Adrenal gland (tissue), 12 donors: ENCODE measurements around the gene KIAA1549. TPM values are rescaled to one million over a fixed set of nuclear protein-coding genes. Genes with fewer than 3 reads are reported as not detected.
"Not testable (repeated sequence)": the region's sequence is repeated elsewhere in the genome, so short reads cannot be mapped to it uniquely, and the experiment has no call there.

ENCODE experiments used
- DNase-seq, 7 donors: peaks; one replicate each; pipeline ENCODE4 v3.0.0-alpha.2; 2019 to 2020
- H3K27ac ChIP-seq, 5 donors: fragments of 200-600 bp; sonication (generic) in 4 of 5; 1 replicate in 3 of 5; 2 replicates in 2 of 5; pipeline versions ENCODE4 v1.5.1 to v1.8.0; 2016 to 2020; ENCODE audit warnings: mild to moderate bottlenecking in 1 of 5
- H3K27me3 ChIP-seq: fragments of 200-600 bp; 2 replicates; pipeline ENCODE4 v1.8.0; 2021
- H3K36me3 ChIP-seq, 2 donors: fragments of 200-600 bp; replicated peaks in 1 of 2; 1 replicate in 1 of 2; 2 replicates in 1 of 2; pipeline versions ENCODE4 v1.5.1 to v1.8.0; 2018 to 2022
- H3K4me1 ChIP-seq, 2 donors: fragments of 200-600 bp; replicated peaks in 1 of 2; 1 replicate in 1 of 2; 2 replicates in 1 of 2; pipeline versions ENCODE4 v1.5.1 to v1.8.0; 2018 to 2021
- H3K4me3 ChIP-seq, 4 donors: fragments of 200-600 bp; sonication (generic) in 3 of 4; one replicate each; pipeline ENCODE4 v1.5.1; 2016 to 2018
- H3K9me3 ChIP-seq, 3 donors: fragments of 200-600 bp; sonication (generic) in 1 of 3; replicated peaks in 1 of 3; 1 replicate in 2 of 3; 2 replicates in 1 of 3; pipeline versions ENCODE4 v1.5.1 to v1.8.0; 2016 to 2021
- CTCF ChIP-seq, 6 experiments: fragments of 450-650 bp in 4 of 6; fragments of 200-600 bp in 2 of 6; sonication (generic) in 1 of 6; IDR thresholded peaks; 1 replicate in 5 of 6; 2 replicates in 1 of 6; pipeline versions ENCODE4 v1.5.1 to v1.8.0; 2016 to 2021; ENCODE audit warnings: antibody characterized with exemption in 6 of 6, mild to moderate bottlenecking in 2 of 6, moderate library complexity in 1 of 6
- POLR2A ChIP-seq, 2 donors: fragments of 450-650 bp; IDR thresholded peaks; one replicate each; pipeline ENCODE4 v1.6.1; 2017; ENCODE audit warnings: antibody characterized with exemption in 2 of 2, mild to moderate bottlenecking in 2 of 2, moderate library complexity in 1 of 2
- WGBS, 4 donors: extraction: QIAGEN DNeasy Blood & Tissue Kit in 2 of 4; methylation state at CpG; one replicate each; pipeline versions ENCODE4 v1.1.5 to v1.1.7; 2013 to 2017; 5-methylcytosine and 5-hydroxymethylcytosine counted together
- intact Hi-C, 2 donors: fragments of 100-400 bp; cut with DNase I; formaldehyde crosslinking; loops; one replicate each; pipeline versions ENCODE4 v1.14.1 to v1.15.0; 2022 to 2023
- polyA plus RNA-seq, 3 donors: library from polyadenylated mRNA; stranded (reverse); fragments of 200-250 nt in 2 of 3; fragments of 350-450 nt in 1 of 3; fragmentation: Illumina TruSeq in 1 of 3; extraction: RNeasy Lipid Tissue Mini Kit (QIAGEN cat#74804) in 1 of 3; gene quantifications; one replicate each; pipeline ENCODE4 v1.2.3, GENCODE V29; 2013 to 2014
- total RNA-seq, 9 donors: library from RNA; depleted of rRNA in 4 of 9; stranded (reverse); fragments of >200 nt in 4 of 9; fragments of 120-200 nt in 1 of 9; fragmentation: NEBNext Ultra II Directional in 1 of 9; extraction: Animal tissue kit (Norgen Biotek cat#: 25700) in 1 of 9; gene quantifications; one replicate each; pipeline versions ENCODE4 v1.1.0 to v1.2.4, GENCODE V29; 2013 to 2023
- donor health status: healthy with polysubstance abuse.
- donor health status: Bipolar disorder and iron deficiency.
- donor health status: DM: yes; HTN: yes; CAD: no.
- donor health status: DM: no; HTN: no; CAD: no.
- donor health status: DM: no; HTN: no; CAD: no.
- donor health status: DM: yes; HTN: yes; CAD: no.

Gene KIAA1549
- total and polyA plus RNA-seq, 12 donors, result 1.3 to 7.6 (median 3.7) TPM

GRCh38 chr7:138814816-138815332 lies 166.3 kb downstream of the KIAA1549 start:
- no peaks in the 10 kb centered on the region for H3K4me1 ChIP-seq
- WGBS, 4 donors, result 65 to 74% (median 69%) methylated on average over 1 of the region's 1 CpG
- H3K9me3 ChIP-seq, result no peaks in the 10 kb centered on the region
- no peak overlapping the region for H3K4me3 ChIP-seq
- no peak overlapping the region for H3K27ac ChIP-seq
- TF ChIP-seq CTCF (IDR thresholded peaks at IDR 0.05), result no peak
- TF ChIP-seq POLR2A (IDR thresholded peaks at IDR 0.05), result no peak
- H3K36me3 ChIP-seq, result no peaks in the 10 kb centered on the region
- DNase-seq, result no peak
- intact Hi-C loops, result no loop called here
- no peaks in the 10 kb centered on the region for H3K27me3 ChIP-seq

- no peaks in the 10 kb centered on the region for H3K36me3 ChIP-seq
- 68 to 81% (median 71%) methylated on average over 2 of the region's 2 CpGs for WGBS, 4 donors
- H3K27ac ChIP-seq, result no peak overlapping the region
- no peaks in the 10 kb centered on the region for H3K4me1 ChIP-seq
- no peak for TF ChIP-seq CTCF (IDR thresholded peaks at IDR 0.05)
- TF ChIP-seq POLR2A (IDR thresholded peaks at IDR 0.05), result no peak
- H3K4me3 ChIP-seq, result no peak overlapping the region
- no peaks in the 10 kb centered on the region for H3K27me3 ChIP-seq
- intact Hi-C loops, result no loop called here
- H3K9me3 ChIP-seq, result no peaks in the 10 kb centered on the region
- no peak for DNase-seq
These were observed 167.2 kb downstream of the KIAA1549 start for GRCh38 chr7:138813945-138814344.

- H3K9me3 ChIP-seq, H3K27me3 ChIP-seq, H3K36me3 ChIP-seq, H3K27ac ChIP-seq, DNase-seq, intact Hi-C loops, H3K4me1 ChIP-seq, H3K4me3 ChIP-seq: not testable (repeated sequence)
- WGBS, 4 donors, result 82 to 100% (median 88%) methylated on average over 1 to 2 of the region's 2 CpGs
These were observed 169.9 kb downstream of the KIAA1549 start for GRCh38 chr7:138811327-138811726.

GRCh38 chr7:138809346-138809745 lies 171.8 kb downstream of the KIAA1549 start:
- H3K27ac ChIP-seq, result no peak overlapping the region
- DNase-seq, result no peak
- TF ChIP-seq POLR2A (IDR thresholded peaks at IDR 0.05), result no peak
- no peak for TF ChIP-seq CTCF (IDR thresholded peaks at IDR 0.05)
- H3K4me1 ChIP-seq, result no peaks in the 10 kb centered on the region
- no peaks in the 10 kb centered on the region for H3K27me3 ChIP-seq
- intact Hi-C loops, result no loop called here
- H3K4me3 ChIP-seq, result no peak overlapping the region
- WGBS, 4 donors, result 85 to 94% (median 89%) methylated on average over 3 to 4 of the region's 4 CpGs
- no peaks in the 10 kb centered on the region for H3K9me3 ChIP-seq
- H3K36me3 ChIP-seq, result no peaks in the 10 kb centered on the region

DNA sequence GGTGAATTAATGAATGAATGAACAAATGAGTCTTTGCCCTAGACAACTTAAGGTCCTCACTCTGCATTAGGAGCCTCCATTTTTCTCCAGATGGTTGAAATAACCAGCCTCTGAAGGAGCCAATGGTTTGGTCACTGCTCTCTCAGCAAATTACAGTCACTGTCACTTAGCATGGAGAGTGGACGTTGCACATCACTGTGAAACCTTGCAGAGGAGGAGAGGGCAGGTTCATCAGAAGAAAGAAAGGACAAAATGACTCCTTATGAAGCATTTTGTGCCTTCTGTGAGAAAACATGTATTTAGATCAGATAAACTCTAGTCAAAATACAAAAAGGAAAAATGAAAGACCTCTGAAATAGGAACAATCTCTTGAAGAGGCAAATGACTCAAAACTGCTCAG lies 176.6 kb downstream of the KIAA1549 start:
- Histone ChIP-seq H3K27me3 (no peaks in the 10 kb centered on the region), H3K4me1 (no peaks in the 10 kb centered on the region), H3K9me3 (no peaks in the 10 kb centered on the region), H3K4me3 (no peak overlapping the region), H3K27ac (no peak overlapping the region), H3K36me3 (no peaks in the 10 kb centered on the region)
- no peak for DNase-seq
- no peak for TF ChIP-seq POLR2A (IDR thresholded peaks at IDR 0.05)
- no peak for TF ChIP-seq CTCF (IDR thresholded peaks at IDR 0.05)
- intact Hi-C loops, result no loop called here
- 78 to 93% (median 85%) methylated on average over 1 of the region's 1 CpG for WGBS, 4 donors
